ENCODE results near the gene WDR6. TPM values are rescaled to one million over a fixed set of nuclear protein-coding genes. Genes with fewer than 3 reads are reported as not detected.

WDR6 gene
- total RNA-seq, 1 experiment from 2014 or later = 213 TPM

GRCh38 chr3:49006408-49007067, 653 bp upstream of the WDR6 start (continued):
- no peak for TF ChIP-seq ZNF281 (CRISPR knock-in tag; IDR thresholded peaks at IDR 0.05)
- TF ChIP-seq USF1 (CRISPR knock-in tag; IDR thresholded peaks at IDR 0.05) = no peak
- TF ChIP-seq ZNF121 (CRISPR knock-in tag; IDR thresholded peaks at IDR 0.05) = no peak
- no peak for TF ChIP-seq ZBTB43 (CRISPR knock-in tag; IDR thresholded peaks at IDR 0.05)
- no peak for TF ChIP-seq ZNF671 (CRISPR knock-in tag; IDR thresholded peaks at IDR 0.05)
- TF ChIP-seq TP53 (CRISPR knock-in tag; IDR thresholded peaks at IDR 0.05) = no peak
- TF ChIP-seq E2F5 (CRISPR knock-in tag; IDR thresholded peaks at IDR 0.05) = no peak
- TF ChIP-seq HMGXB4 (CRISPR knock-in tag; IDR thresholded peaks at IDR 0.05) = no peak
- no peak for TF ChIP-seq ATF2 (CRISPR knock-in tag; IDR thresholded peaks at IDR 0.05; ENCODE audit: borderline replicate concordance, low read depth)
- TF ChIP-seq ARID4B (CRISPR knock-in tag; IDR thresholded peaks at IDR 0.05; ENCODE audit: borderline replicate concordance) = peak; percentile 7; the same call in 1 of the 2 replicates
- TF ChIP-seq CDX4 (CRISPR knock-in tag; IDR thresholded peaks at IDR 0.05; ENCODE audit: borderline replicate concordance) = no peak
- no peak for TF ChIP-seq USF2 (CRISPR knock-in tag; IDR thresholded peaks at IDR 0.05)
- TF ChIP-seq SMAD3 (CRISPR knock-in tag; IDR thresholded peaks at IDR 0.05; ENCODE audit: borderline replicate concordance) = no peak
- TF ChIP-seq ZBTB21 (CRISPR knock-in tag; IDR thresholded peaks at IDR 0.05; ENCODE audit: borderline replicate concordance) = no peak
- 0 out of 2 replicates have a peak, but pooled peaks have one; percentile 9 for TF ChIP-seq IRF2 (CRISPR knock-in tag; IDR thresholded peaks at IDR 0.05; ENCODE audit: borderline replicate concordance, low read depth)
- TF ChIP-seq AR (CRISPR knock-in tag; IDR thresholded peaks at IDR 0.05) = peak; percentile 12; the same call in 1 of the 2 replicates
- no peak for TF ChIP-seq SP1 (CRISPR knock-in tag; conservative IDR thresholded peaks at IDR 0.05)
- TF ChIP-seq ZNF423 (CRISPR knock-in tag; IDR thresholded peaks at IDR 0.05) = no peak
